Measurements from ENCODE around the gene SCAI.

DNA sequence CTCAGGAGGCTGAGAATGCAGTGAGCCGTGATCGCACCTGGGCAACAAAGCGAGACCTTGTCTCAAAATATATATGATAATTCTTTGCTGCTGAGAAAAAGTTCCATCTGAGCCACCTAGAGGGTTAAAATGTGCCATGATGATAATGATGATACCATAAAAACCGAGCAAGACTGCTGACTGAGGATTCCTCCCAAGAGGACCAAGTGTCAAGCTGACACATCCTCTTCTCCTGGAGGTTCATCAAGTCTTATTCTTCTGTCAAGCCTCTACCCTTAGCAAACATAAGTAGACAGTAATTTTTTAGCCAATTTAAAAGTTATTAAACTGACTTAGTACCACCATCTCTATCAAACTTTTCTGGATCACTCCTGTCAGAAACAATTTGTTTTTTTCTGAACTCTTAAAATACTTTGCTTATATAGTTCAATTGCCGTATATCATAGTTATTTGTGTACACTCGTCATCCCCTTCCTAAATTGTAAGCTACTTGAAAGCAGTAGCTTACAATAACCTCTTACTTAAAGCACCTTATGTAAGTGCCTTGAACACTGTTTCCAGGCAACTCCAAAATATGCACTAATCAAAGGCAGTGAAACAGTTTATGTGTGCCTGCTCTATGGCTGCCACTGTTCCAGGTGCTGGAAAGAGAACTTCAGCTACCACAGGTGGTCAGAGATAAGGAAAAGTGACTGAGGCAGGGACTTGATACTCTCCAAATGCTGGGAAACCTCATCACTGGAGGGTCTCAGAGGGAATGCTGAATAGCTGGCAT is 57.4 kb downstream of the SCAI start:
- TF ChIP-seq CTCF (IDR thresholded peaks at IDR 0.05) = no peak
- no peak for TF ChIP-seq REST (IDR thresholded peaks at IDR 0.05; ENCODE audit: insufficient read depth in 1 of 2, low read depth in 2 of 2, low read length in 1 of 2)
- TF ChIP-seq SIN3A (IDR thresholded peaks at IDR 0.05; ENCODE audit: borderline replicate concordance, insufficient read depth, low read depth, low read length) = no peak

Data from Panc1 (cell line).